HG03354 (cell line): Measurements from ENCODE around the gene RD3L.
A peak's percentile ranks its signal among the peaks of the same experiment; 100 is the strongest.

Experiments used
- ATAC-seq: cut with Tn5 transposase; IDR thresholded peaks from one replicate; pipeline ENCODE4 v1.9.1; 2021; ENCODE audit warnings: mild to moderate bottlenecking; ENCODE audit not compliant: unreplicated experiment, poor library complexity, severe bottlenecking

The RD3L gene

GRCh38 chr14:103930051-103930604 lies 12.2 kb downstream of the RD3L start:
- ATAC-seq = no peak

- ATAC-seq = no peak
Measured at GRCh38 chr14:103928011-103928890, 14.1 kb downstream of the RD3L start, which contains the start of gene TDRD9. TDRD9 (plus strand) TSS chr14:103928456; CDS start chr14:103928510, 54 bp downstream.

- no peak for ATAC-seq
Measured at GRCh38 chr14:103927566-103927965, 14.8 kb downstream of the RD3L start.

- no peak for ATAC-seq
Measured at GRCh38 chr14:103925316-103925715, 17.0 kb downstream of the RD3L start.

GRCh38 chr14:103923863-103924262 lies 18.5 kb downstream of the RD3L start:
- ATAC-seq = no peak

- ATAC-seq = peak; percentile 15
Measured at GRCh38 chr14:103921855-103922200, 20.5 kb downstream of the RD3L start.

- peak; percentile 94 for ATAC-seq
Measured at GRCh38 chr14:103920981-103921854, 21.1 kb downstream of the RD3L start.

GRCh38 chr14:103916636-103917262 lies 25.6 kb downstream of the RD3L start:
- ATAC-seq = no peak

GRCh38 chr14:103915616-103916015 lies 26.7 kb downstream of the RD3L start:
- ATAC-seq = no peak

GRCh38 chr14:103910984-103911383 lies 31.3 kb downstream of the RD3L start:
- no peak for ATAC-seq

- peak; percentile 54 for ATAC-seq
Measured at GRCh38 chr14:103910262-103910935, 31.9 kb downstream of the RD3L start.

- no peak for ATAC-seq
Measured at GRCh38 chr14:103909531-103910261, 32.6 kb downstream of the RD3L start.

- ATAC-seq = no peak
Measured at GRCh38 chr14:103908580-103908979, 33.7 kb downstream of the RD3L start.

- no peak for ATAC-seq
Measured at GRCh38 chr14:103905842-103906456, 36.4 kb downstream of the RD3L start.

GRCh38 chr14:103904493-103905107 lies 37.7 kb downstream of the RD3L start:
- ATAC-seq = no peak

GRCh38 chr14:103899833-103900232 lies 42.5 kb downstream of the RD3L start:
- ATAC-seq = no peak

GRCh38 chr14:103899316-103899715 lies 43.0 kb downstream of the RD3L start:
- ATAC-seq = no peak

GRCh38 chr14:103898711-103899110 lies 43.6 kb downstream of the RD3L start:
- no peak for ATAC-seq
